ENCODE results near the gene PDE2A.

The PDE2A gene

DNA sequence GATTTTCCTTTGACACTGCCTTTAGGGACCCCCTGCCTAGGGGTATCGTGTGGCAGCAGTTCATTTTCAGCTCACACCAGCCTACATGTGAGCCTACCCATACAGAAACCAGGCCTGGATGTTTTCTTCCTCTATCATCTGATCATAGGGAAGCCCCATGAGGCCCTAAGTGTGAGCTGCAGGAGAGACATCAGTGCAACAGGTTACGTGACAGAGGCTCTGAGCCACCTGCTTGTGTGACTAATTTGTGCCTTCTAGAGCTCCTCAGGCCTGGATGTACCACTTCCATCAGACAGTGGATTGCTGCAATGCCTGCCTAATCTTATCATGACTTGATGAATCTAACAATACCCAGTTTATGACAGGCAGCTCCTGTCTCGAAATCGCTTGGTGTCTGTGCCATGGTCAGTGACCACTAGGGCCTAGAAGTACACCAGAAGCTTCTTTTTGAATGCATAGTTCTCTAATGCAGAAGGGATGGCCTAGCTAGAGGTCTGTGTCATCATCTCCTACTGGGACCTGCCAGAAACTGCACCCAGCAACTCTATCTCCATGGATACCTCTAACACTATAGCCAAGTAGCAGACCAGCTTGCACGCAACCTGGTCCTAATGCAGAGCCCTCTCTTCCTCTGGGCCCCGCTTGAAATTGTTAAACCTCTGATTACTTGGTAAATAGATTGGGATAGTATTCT, 130.2 kb downstream of the PDE2A start:
- DNase-seq (ENCODE audit: low read depth), result no peak

- no peak for DNase-seq (ENCODE audit: low read depth)
These were observed 132.8 kb downstream of the PDE2A start for GRCh38 chr11:72541257-72541974.

DNA sequence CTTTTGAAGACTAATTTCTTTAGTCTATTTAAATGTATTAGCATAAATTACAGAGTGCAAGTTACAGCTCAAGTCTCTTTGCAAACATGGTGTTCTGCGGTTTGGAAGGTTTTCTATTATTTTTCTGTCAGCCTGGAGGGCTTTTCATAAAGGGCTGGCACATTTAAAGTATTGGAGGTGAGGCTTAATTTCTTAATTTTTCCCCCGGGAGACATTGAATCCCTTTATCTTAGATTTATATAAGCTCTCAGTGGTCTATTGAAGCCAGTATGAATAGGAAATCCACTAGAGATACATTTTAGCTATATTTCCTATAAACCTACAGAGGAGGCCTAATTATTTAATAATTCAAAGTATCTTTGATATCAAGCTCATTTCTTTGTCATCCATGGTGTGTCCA, 137.2 kb downstream of the PDE2A start:
- no peak for DNase-seq (ENCODE audit: low read depth)

DNA sequence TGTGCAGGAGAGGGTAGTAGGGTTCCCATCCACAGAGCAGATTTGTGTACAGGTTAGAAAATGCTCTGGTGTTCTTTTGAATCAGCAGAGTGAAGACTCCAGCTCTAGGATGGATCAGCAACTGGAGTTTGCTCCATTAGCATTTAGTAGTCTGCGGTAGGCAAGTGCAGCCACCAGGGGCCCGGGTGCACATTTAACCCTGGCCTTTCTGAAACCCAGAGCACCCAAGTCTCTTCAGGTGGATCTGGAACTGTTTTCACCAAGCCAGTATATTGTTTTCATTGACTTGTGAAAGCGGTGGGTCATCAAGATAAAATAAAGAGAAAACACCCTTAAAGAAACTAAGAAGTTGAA, 139.1 kb downstream of the PDE2A start:
- DNase-seq (ENCODE audit: low read depth), result no peak

- DNase-seq (ENCODE audit: low read depth), result no peak
These were observed 139.6 kb downstream of the PDE2A start for GRCh38 chr11:72534371-72535193.

DNA sequence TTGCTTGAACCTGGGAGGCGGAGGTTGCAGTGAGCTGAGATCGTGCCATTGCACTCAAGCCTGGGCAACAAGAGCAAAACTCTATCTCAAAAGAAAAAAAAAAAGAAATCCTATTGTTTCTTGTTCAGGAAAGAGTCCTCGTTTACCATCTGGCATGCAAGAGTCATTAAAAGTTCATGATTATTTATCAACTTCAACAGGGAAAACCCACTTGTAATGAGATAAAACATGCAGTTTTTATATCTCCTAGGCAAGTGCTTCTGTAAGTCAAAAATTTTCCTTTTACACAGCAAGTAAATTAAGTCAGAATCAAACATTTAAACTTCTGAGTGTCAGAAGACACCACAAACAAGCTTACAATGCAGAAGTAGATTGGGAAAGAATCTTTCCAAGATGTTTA, 145.2 kb downstream of the PDE2A start:
- DNase-seq (ENCODE audit: low read depth), result no peak

GRCh38 chr11:72528121-72528520, 146.1 kb downstream of the PDE2A start:
- no peak for DNase-seq (ENCODE audit: low read depth)

Data from stimulated activated CD8-positive, alpha-beta memory T cell treated with anti-CD3 and anti-CD28 coated beads, Interleukin-15, amount 100 ng/mL, for 24 hours (primary cell).